NCI-H2171 (cell line): ENCODE data around the gene CIRBP.
A peak's percentile ranks its signal among the peaks of the same experiment; 100 is the strongest.
"Not testable (repeated sequence)": the region's sequence is repeated elsewhere in the genome, so short reads cannot be mapped to it uniquely, and the experiment has no call there.

ENCODE experiments used
- DNase-seq: peaks from one replicate; lab custom pipeline; 2025; lab: John Stamatoyannopoulos, UW

Gene CIRBP

GRCh38 chr19:1291761-1292418 lies 22.8 kb downstream of the CIRBP start:
- DNase-seq: no peak

DNA sequence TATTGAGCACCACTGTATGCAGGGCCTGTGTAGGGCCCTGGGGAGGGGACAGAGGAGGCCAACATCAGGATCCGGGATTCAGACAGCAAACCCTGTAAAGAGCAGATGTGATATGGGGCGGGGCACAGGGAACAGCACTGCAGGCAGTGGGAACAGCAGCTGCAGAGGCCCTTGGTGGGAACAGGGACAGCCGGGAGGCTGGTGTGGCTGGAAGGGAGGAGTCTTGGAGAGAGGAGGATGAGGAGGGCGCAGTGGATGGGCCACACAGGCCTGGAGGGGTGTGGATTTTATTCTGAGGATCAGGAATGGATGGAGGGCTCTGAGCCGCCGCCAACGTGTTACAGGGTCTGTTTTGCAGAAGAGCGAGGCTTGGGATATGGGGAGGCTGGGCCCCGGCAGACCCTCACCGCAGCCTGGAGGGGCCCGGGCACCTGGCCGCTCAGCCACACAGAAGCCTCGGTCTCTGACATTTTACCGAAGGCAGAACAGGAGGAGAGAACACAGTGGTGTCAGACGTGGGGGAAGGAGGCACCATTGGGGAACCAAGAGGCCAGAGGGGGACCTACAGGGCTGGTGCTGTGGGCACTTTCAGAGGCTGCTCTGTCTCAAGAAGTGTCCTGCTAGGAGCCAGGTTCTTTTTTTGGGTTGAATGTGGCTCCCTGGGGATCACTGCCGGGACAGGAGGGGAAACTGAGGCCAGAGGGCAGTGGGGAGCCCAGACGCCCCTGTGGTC lies 23.5 kb downstream of the CIRBP start:
- no peak for DNase-seq

DNA sequence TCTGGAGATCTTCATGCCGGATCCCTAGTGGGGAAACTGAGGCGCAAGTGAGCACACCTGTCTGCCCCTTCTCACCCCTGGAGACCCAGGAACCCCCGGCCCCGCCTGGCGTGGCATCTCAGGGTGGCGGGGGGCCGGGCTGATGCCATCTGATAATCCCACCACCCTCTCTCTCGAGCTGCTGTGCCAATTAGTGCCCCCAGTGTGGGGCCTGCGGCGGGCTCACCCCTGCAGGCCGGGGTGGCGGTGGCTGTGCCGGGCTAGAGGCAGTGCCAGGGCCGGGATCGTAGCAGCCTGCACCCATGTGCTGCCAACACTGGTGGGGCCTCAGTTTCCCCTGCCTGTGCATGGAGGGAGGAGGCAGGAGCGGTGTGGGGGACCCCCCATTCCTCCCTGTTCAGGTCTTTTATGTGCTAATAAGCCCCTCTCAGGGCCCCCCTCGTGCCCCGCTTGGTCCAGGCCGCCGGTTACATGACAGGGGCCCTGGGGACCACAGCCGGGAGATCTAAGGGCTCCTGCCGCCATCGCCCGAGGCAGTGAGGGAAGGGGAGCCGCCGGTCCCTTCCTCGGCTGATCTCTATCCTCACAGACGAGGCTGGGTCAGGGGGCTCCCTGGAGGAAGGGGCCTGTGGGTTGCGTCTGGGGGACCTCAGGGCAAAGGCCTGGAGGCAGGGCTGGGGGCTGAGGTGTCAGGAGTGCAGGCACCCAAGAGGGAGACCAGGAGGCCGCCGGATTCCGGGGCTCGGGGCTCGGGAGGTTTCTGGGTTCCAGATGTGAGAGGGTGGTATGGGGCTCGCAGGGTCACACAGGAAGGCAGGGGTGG lies 24.9 kb downstream of the CIRBP start:
- DNase-seq: no peak

DNA sequence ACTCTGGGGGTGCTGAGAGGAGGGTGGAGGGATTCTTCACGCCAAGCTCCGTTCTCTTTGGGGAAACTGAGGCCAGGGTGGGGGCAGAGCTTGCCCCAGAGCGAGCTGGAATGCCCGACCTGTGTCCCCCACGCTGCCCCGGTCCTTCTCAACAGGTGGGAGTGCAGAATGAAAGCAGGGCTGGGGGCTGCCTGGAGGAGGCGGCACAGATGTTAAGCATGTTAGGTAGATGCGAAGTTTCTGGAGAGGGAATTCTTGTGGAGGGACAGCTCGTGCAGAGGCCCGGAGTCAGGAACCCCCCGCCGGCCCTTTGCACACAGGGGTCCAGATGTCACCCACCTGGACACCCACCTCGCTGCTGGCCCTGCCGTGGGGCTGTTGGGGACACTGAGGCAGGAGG lies 25.6 kb downstream of the CIRBP start:
- no peak for DNase-seq

- no peak for DNase-seq
Measured at GRCh38 chr19:1295169-1296012, 26.3 kb downstream of the CIRBP start.

DNA sequence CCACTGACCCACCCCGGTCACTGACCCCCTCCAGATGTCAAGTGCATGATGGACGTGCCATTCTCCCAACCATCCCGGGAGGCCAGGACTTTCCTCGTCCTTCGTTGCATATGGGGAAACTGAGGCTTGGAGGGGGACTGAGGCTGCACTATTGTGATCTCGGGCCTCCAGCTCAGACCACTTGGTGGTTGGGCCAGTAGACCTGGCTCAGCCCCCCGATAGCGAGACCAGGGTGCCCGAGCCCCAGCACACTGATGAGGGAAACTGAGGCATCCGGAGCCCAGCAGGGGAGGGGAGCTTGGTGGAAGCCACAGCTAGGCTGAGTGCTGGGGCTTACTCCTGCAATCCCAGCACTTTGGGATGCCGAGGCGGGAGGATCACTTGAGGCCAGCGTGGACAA lies 26.9 kb downstream of the CIRBP start:
- DNase-seq: no peak

DNA sequence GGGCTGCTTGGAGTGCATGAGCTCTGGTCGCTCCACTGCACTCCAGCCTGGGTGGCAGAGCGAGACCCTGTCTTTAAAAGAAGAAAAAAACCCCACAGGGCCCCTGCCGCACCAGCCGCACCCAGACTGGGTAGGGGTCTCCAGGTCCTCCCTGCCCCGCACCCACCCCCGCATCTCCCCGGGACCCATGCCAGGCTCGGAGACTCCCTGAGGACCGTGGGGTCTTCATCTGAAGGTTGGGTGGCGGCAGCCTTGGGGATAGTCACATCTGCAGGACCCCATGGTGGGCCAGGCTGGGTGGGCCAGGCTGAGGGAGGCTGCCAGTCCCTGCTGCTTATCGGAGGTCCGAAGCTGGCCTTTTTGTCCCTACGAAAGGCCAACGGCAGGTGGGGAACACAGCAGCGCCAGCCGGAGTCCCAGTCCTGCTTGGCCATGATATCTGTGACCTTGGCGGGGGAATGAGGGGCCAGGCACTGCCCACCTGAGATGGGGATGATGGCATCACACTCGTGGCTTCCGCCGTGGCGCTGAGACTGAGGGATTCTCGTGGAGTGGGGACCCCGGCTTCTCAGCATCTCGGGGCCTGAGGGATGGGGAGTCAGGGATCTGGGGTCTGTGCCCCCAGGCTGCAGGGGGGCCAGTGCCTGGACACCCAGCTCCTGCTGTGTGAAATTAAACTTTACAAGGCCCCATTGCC lies 27.6 kb downstream of the CIRBP start:
- DNase-seq: no peak

DNA sequence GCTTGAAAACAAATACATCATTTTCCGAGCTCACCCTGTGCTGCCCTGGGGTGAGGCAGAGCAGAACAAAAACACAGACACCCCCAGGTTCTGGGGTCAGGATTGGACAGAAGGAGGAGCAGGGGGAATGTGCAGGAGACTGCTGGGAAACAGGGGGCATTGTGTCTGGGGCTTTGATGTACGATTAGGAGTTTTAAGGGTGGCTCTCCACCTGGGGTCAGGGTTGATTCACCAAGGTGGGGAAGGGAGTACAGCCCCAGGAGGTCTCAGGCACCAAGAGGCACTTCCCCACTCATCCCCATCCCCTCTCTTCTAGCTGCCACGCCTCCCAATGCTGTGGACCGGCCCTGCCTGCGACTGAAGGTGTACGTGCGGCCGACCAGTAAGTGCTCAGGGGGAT lies 29.1 kb downstream of the CIRBP start:
- no peak for DNase-seq

DNA sequence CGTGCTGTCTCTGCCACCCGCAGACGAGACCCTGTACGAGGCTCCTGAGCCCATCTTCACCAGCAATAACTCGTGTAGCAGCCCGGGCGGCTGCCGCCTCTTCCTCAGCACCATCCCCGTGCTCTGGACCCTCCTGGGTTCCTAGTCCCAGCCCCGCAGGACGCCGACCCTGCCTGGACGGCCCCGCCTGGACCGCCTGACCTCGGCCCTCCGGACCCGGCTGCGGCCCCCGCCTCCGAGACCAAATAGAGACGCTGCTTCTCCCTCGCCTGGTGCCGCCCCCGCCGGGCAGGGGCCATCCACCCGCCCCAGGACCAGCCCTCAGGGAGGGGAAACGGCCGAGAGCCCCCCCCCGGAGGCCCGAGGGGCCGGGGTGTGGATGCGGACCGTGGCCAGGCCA lies 30.7 kb downstream of the CIRBP start:
- DNase-seq: no peak

- no peak for DNase-seq
Measured at GRCh38 chr19:1300744-1301490, 31.8 kb downstream of the CIRBP start.

- DNase-seq: no peak
Measured at GRCh38 chr19:1302533-1303239, 33.6 kb downstream of the CIRBP start.

DNA sequence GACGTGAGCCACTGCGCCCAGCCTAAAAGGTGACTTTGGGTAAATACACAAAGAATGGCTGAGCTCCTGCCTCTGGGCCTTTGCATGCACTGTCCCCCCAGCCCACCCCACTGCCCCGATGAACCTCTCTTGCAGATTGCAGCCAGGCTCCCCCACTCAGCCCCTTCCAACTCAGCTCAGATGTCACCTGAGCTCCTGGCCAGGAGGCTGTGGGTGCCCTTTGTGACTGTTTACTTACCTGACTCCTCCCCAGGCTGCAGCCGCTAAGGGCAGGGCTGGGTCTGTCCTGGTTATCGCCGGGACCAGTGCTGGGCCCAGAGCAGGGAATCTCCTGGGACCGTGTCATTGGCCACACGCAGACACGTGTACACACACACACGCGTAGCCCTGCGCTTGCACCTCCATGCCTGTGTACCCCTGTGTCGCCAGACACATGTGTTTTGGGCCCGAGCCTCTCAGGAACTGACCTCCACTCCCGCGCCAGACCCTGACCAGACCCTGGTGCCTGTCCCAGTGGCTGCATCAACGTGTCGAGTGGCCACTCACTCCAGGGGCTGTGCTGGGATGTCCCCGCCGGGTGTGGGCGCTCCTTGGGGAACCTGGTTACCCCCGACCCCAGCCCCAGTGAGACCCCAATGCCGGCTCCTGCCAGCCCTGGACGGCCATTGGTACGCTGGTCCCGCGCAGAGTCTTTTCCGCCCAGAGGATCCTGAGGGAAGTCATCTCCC lies 35.2 kb downstream of the CIRBP start:
- DNase-seq: no peak

DNA sequence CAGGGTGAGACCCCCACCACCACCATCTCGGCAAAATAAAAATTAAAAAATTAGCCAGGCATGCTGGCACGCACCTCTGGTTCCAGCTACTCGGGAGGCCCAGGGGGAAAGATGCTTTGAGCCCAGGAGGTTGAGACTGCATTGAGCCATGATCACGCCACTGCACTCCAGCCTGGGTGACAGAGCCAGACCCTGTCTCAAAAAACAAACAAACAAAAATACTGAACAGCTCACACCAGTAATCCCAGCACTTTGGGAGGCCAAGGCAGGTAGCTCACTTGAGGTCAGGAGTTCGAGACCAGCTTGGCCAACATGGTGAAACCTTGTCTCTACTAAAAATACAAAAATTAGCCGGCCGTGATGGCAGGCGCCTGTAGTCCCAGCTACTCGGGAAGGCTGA lies 36.2 kb downstream of the CIRBP start:
- not testable (repeated sequence) for DNase-seq

- no peak for DNase-seq
Measured at GRCh38 chr19:1307320-1307719, 38.2 kb downstream of the CIRBP start.

DNA sequence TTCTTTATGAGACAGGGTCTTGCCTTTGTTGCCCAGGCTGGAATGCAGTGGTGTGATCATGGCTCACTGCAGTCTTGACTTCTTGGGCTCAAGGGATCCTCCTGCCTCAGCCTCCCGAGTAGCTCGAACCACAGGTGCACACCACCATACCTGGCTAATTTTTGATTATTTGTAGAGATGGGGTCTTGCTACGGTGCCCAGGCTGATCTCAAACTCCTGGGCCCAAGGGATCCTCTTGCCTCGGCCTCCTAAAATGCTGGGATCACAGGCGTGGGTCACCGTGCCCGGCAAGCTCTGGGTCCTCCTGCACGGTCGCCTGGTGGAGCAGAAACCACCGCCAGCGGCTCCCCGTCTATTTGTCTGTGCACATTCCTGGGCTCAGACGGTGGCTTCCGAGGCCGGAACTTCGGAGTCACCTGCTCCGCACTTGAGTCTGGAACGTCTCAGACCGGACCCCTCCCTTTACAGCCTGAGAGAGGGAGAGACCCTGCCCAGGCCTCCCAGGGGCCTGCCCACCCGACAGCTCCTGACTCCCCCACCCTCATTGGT lies 38.7 kb downstream of the CIRBP start:
- DNase-seq: no peak

DNA sequence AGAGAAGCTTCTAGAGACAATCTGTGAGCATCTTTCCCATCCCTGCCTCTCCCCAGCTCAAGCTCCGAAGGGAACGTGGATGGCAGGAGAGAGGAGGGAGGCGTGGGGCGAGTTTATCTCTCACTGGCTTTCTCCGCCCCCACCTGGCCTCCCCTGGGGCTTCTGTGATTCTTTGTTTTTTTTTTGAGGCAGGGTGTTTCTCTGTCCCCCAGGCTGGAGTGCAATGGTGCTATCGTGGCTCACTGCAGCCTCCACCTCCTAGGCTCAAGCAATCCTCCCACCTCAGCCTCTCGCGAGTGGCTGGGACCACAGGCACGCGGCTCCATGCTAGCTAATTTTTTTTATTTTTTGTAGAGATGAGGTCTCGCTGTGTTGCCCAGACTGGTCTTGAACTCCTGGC lies 39.6 kb downstream of the CIRBP start:
- DNase-seq: peak; percentile 50

GRCh38 chr19:1309977-1310852 lies 41.1 kb downstream of the CIRBP start:
- no peak for DNase-seq

GRCh38 chr19:1310853-1311180 lies 41.7 kb downstream of the CIRBP start:
- no peak for DNase-seq
